ENCODE results near the gene KCNH4. TPM values are rescaled to one million over a fixed set of nuclear protein-coding genes. Genes with fewer than 3 reads are reported as not detected.

The KCNH4 gene
- total RNA-seq, 1 donor from 2014 or later, result not detected

GRCh38 chr17:42114118-42114517 is 66.8 kb downstream of the KCNH4 start:
- Histone ChIP-seq H3K4me2 (no peak overlapping the region), H3K4me3 (no peak overlapping the region), H3K79me2 (ENCODE audit: low read depth) (no peaks in the 10 kb centered on the region), H3K27me3 (no peaks in the 10 kb centered on the region), H2AFZ (replicated peaks) (no peak overlapping the region), H4K20me1 (ENCODE audit: low read depth) (no peaks in the 10 kb centered on the region), H3K36me3 (no peaks in the 10 kb centered on the region), H3F3A (ENCODE audit: low read depth) (no peaks in the 10 kb centered on the region), H3K9ac (no peak overlapping the region), H3K4me1 (no peaks in the 10 kb centered on the region), H3K27ac (no peak overlapping the region), H3K9me3 (ENCODE audit: low read depth) (no peaks in the 10 kb centered on the region)
- no peak for DNase-seq (ENCODE audit: low spot score)
- Mint-ChIP-seq H3K4me3 (no peak overlapping the region), H3K27ac (no peak overlapping the region), H3K36me3 (peaks cover 4% of the 10 kb centered on the region), H3K27me3 (ENCODE audit: insufficient read depth, low read depth) (peaks cover 4% of the 10 kb centered on the region), H3K9me3 (no peaks in the 10 kb centered on the region), H3K4me1 (peaks cover 9% of the 10 kb centered on the region)
- TF ChIP-seq EZH2phosphoT487 (IDR thresholded peaks at IDR 0.05) (no peak), EZH2 (IDR thresholded peaks at IDR 0.05) (no peak)
- TF ChIP-seq, protein P1, sequence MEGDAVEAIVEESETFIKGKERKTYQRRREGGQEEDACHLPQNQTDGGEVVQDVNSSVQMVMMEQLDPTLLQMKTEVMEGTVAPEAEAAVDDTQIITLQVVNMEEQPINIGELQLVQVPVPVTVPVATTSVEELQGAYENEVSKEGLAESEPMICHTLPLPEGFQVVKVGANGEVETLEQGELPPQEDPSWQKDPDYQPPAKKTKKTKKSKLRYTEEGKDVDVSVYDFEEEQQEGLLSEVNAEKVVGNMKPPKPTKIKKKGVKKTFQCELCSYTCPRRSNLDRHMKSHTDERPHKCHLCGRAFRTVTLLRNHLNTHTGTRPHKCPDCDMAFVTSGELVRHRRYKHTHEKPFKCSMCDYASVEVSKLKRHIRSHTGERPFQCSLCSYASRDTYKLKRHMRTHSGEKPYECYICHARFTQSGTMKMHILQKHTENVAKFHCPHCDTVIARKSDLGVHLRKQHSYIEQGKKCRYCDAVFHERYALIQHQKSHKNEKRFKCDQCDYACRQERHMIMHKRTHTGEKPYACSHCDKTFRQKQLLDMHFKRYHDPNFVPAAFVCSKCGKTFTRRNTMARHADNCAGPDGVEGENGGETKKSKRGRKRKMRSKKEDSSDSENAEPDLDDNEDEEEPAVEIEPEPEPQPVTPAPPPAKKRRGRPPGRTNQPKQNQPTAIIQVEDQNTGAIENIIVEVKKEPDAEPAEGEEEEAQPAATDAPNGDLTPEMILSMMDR (IDR thresholded peaks at IDR 0.05), result no peak

- Histone ChIP-seq H3K4me3 (no peak overlapping the region), H3K79me2 (ENCODE audit: low read depth) (no peaks in the 10 kb centered on the region), H3K27ac (no peak overlapping the region), H3K4me1 (no peaks in the 10 kb centered on the region), H3K9me3 (ENCODE audit: low read depth) (no peaks in the 10 kb centered on the region), H2AFZ (replicated peaks) (no peak overlapping the region), H3F3A (ENCODE audit: low read depth) (no peaks in the 10 kb centered on the region), H3K9ac (no peak overlapping the region), H3K27me3 (no peaks in the 10 kb centered on the region), H4K20me1 (ENCODE audit: low read depth) (no peaks in the 10 kb centered on the region), H3K4me2 (no peak overlapping the region), H3K36me3 (no peaks in the 10 kb centered on the region)
- peak overlapping the region; percentile 50 for H3K4me3 Mint-ChIP-seq
- H3K36me3 Mint-ChIP-seq, result peaks cover 4% of the 10 kb centered on the region
- H3K27ac Mint-ChIP-seq, result no peak overlapping the region
- DNase-seq (ENCODE audit: low spot score), result no peak
- peaks cover 13% of the 10 kb centered on the region for H3K4me1 Mint-ChIP-seq
- TF ChIP-seq, protein P1 (IDR thresholded peaks at IDR 0.05), result no peak
- TF ChIP-seq EZH2phosphoT487 (IDR thresholded peaks at IDR 0.05) (no peak), EZH2 (IDR thresholded peaks at IDR 0.05) (no peak)
- H3K27me3 Mint-ChIP-seq (ENCODE audit: insufficient read depth, low read depth), result peaks cover 4% of the 10 kb centered on the region
- no peaks in the 10 kb centered on the region for H3K9me3 Mint-ChIP-seq
These were observed 67.5 kb downstream of the KCNH4 start for GRCh38 chr17:42113293-42114069.

DNA sequence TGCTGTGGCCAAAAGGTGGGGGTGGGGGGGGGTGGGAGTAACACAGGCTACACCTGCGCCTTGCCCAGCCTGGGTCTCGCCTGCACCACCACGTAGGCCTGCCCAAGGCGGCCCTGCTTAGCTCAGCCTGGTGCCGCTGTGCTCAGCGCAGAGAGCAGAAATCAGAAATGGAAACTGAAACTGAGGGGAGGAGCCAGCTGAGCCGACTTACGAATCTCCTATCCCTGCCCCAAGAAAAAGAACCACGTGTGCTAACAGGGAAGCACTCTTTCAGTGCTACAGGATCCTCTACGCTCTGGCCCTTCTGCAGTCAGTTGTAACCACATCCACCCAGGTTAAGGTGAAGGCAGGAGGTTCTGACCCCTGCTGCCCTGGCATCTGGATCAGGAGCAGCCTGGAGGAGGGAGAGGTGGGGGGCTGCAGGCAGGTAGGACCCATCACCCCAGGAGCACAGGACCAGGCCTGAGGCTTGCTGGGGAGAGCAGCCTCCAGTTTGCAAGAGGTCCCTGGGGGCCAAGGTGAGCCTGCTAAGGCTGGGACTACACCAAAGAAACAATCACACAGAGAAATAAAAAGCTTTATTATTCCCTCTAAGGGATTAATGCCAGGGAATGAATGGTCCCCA is 68.3 kb downstream of the KCNH4 start, which contains the start of gene DHX58:
DHX58 (minus strand) TSS at position 163 of the 625 bp plus-strand sequence. CDS start 822 bp downstream, outside the sequence.
- Histone ChIP-seq H3K4me1 (peaks cover 4% of the 10 kb centered on the region), H3K27ac (no peak within 1 kb of the TSS), H2AFZ (replicated peaks) (no peak within 1 kb of the TSS), H3F3A (ENCODE audit: low read depth) (no peaks in the 10 kb centered on the region), H3K4me2 (no peak within 1 kb of the TSS), H3K9ac (no peak within 1 kb of the TSS), H4K20me1 (ENCODE audit: low read depth) (no peaks in the 10 kb centered on the region), H3K27me3 (no peaks in the 10 kb centered on the region), H3K4me3 (no peak within 1 kb of the TSS), H3K36me3 (no peaks in the 10 kb centered on the region), H3K79me2 (ENCODE audit: low read depth) (no peaks in the 10 kb centered on the region), H3K9me3 (ENCODE audit: low read depth) (no peaks in the 10 kb centered on the region)
- Mint-ChIP-seq H3K36me3 (peaks cover 4% of the 10 kb centered on the region), H3K4me3 (peak within 1 kb of the TSS; percentile 50), H3K4me1 (peaks cover 20% of the 10 kb centered on the region), H3K27ac (no peak within 1 kb of the TSS), H3K27me3 (ENCODE audit: insufficient read depth, low read depth) (peaks cover 4% of the 10 kb centered on the region), H3K9me3 (no peaks in the 10 kb centered on the region)
- no peak for DNase-seq (ENCODE audit: low spot score)
- TF ChIP-seq EZH2phosphoT487 (IDR thresholded peaks at IDR 0.05), result no peak
- TF ChIP-seq, protein P1 (IDR thresholded peaks at IDR 0.05), result no peak
- no peak for TF ChIP-seq EZH2 (IDR thresholded peaks at IDR 0.05)
